Spinal cord (tissue), 10 donors: Measurements from ENCODE around the gene CUL1. TPM values are rescaled to one million over a fixed set of nuclear protein-coding genes. Genes with fewer than 3 reads are reported as not detected.

Experiments
- DNase-seq, 6 donors: peaks; one replicate each; pipeline versions ENCODE4 v3.0.0 to v3.0.0-alpha.2; 2013 to 2015; ENCODE audit warnings: low spot score in 6 of 6, low read depth in 4 of 6
- H3K27ac ChIP-seq: one replicate; pipeline ENCODE4 v1.5.1; 2013; ENCODE audit warnings: low read depth, low read length, control low read depth
- H3K27me3 ChIP-seq: one replicate; pipeline ENCODE4 v1.6.1; 2013; ENCODE audit warnings: low read length; ENCODE audit not compliant: control insufficient read depth, insufficient read depth
- H3K36me3 ChIP-seq: one replicate; pipeline ENCODE4 v1.6.1; 2013; ENCODE audit warnings: low read length; ENCODE audit not compliant: control insufficient read depth, insufficient read depth
- H3K4me1 ChIP-seq: one replicate; pipeline ENCODE4 v1.6.1; 2013; ENCODE audit warnings: low read length; ENCODE audit not compliant: control insufficient read depth, insufficient read depth
- H3K4me3 ChIP-seq: one replicate; pipeline ENCODE4 v1.5.1; 2013; ENCODE audit warnings: low read depth, low read length, control low read depth
- H3K9me3 ChIP-seq: one replicate; pipeline ENCODE4 v1.6.1; 2013; ENCODE audit warnings: low read length; ENCODE audit not compliant: control insufficient read depth, insufficient read depth
- WGBS: methylation state at CpG from one replicate; pipeline ENCODE4 v1.1.5; 2013; ENCODE audit warnings: missing lambda C conversion rate; ENCODE audit not compliant: insufficient coverage; 5-methylcytosine and 5-hydroxymethylcytosine counted together
- long read RNA-seq, 4 donors: transcript quantifications; one replicate each; lab custom pipeline, GENCODE V29; 2026
- polyA plus RNA-seq, 2 donors: library from polyadenylated mRNA; unstranded; fragments of 120-200 nt; gene quantifications; one replicate each; pipeline ENCODE4 v1.2.1, GENCODE V29; 2013; ENCODE audit not compliant: insufficient read length in 2 of 2
- total RNA-seq, 2 donors: library from RNA; depleted of rRNA in 1 of 2; stranded (reverse); fragments of 120-200 nt in 1 of 2; fragments of >200 nt in 1 of 2; gene quantifications; one replicate each; pipeline versions ENCODE4 v1.2.3 to v1.2.4, GENCODE V29; 2013 to 2014
- donor health status: healthy.

Gene CUL1
- 10 to 100 TPM; 50.4 to 55.8 TPM for total RNA-seq
- 10 to 100 TPM; 48.4 to 61.4 TPM for polyA plus RNA-seq
- long read RNA-seq, donor 1, transcript CUL1-201 (22 exons, 3,064 nt), result major isoform, 14 of 15 reads
- long read RNA-seq, donor 1, partial matches to known transcripts, result 0 of 15 reads
- long read RNA-seq, donor 1, other reads (novel, unspliced or antisense), result 0 of 15 reads
- long read RNA-seq, donor 2, transcript CUL1-201 (22 exons, 3,064 nt), result major isoform, 5 of 5 reads
- long read RNA-seq, donor 2, partial matches to known transcripts, result 0 of 5 reads
- long read RNA-seq, donor 2, other reads (novel, unspliced or antisense), result 0 of 5 reads
- long read RNA-seq, donor 3, partial matches to known transcripts, result 0 of 5 reads
- long read RNA-seq, donor 3, other reads (novel, unspliced or antisense), result 0 of 5 reads
- long read RNA-seq, donor 4, partial matches to known transcripts, result 7 of 11 reads
- long read RNA-seq, donor 4, other reads (novel, unspliced or antisense), result 0 of 11 reads

GRCh38 chr7:148698397-148699023 is at the start of gene CUL1:
CUL1 (plus strand) TSS chr7:148698903; CDS start chr7:148730123, 31,220 bp downstream.
- H3K4me3 ChIP-seq, result peak within 1 kb of the TSS; percentile 83
- H3K27ac ChIP-seq, result peak within 1 kb of the TSS; percentile 91
- H3K9me3 ChIP-seq, result no peaks in the 10 kb centered on the region
- H3K36me3 ChIP-seq, result no peaks in the 10 kb centered on the region
- DNase-seq, result peak in 4 of 6 donors; percentile 47 to 89 (median 72)
- peaks cover 7% of the 10 kb centered on the region for H3K4me1 ChIP-seq
- no peaks in the 10 kb centered on the region for H3K27me3 ChIP-seq
- under 1% methylated on average over 63 of the region's 84 CpGs for WGBS

- no peaks in the 10 kb centered on the region for H3K9me3 ChIP-seq
- no peaks in the 10 kb centered on the region for H3K27me3 ChIP-seq
- no peak overlapping the region for H3K27ac ChIP-seq
- H3K4me1 ChIP-seq, result no peaks in the 10 kb centered on the region
- no peaks in the 10 kb centered on the region for H3K36me3 ChIP-seq
- WGBS, result 36% methylated on average over 2 of the region's 4 CpGs
- no peak for DNase-seq
- H3K4me3 ChIP-seq, result no peak overlapping the region
Observed at GRCh38 chr7:148650232-148650858, 48.4 kb upstream of the CUL1 start.

- Histone ChIP-seq H3K4me1 (no peaks in the 10 kb centered on the region), H3K9me3 (no peaks in the 10 kb centered on the region), H3K27ac (no peak overlapping the region), H3K36me3 (no peaks in the 10 kb centered on the region), H3K4me3 (no peak overlapping the region), H3K27me3 (no peaks in the 10 kb centered on the region)
- DNase-seq, result no peak
Observed at GRCh38 chr7:148652773-148653172, 45.9 kb upstream of the CUL1 start.

GRCh38 chr7:148657929-148658328 is 40.8 kb upstream of the CUL1 start:
- WGBS, result 100% methylated on average over 1 of the region's 4 CpGs
- DNase-seq, result no peak
- H3K4me3 ChIP-seq, result no peak overlapping the region
- no peaks in the 10 kb centered on the region for H3K9me3 ChIP-seq
- no peaks in the 10 kb centered on the region for H3K36me3 ChIP-seq
- H3K27me3 ChIP-seq, result no peaks in the 10 kb centered on the region
- H3K4me1 ChIP-seq, result no peaks in the 10 kb centered on the region
- no peak overlapping the region for H3K27ac ChIP-seq

- Histone ChIP-seq H3K4me1 (peaks cover 4% of the 10 kb centered on the region), H3K27ac (no peak overlapping the region), H3K27me3 (no peaks in the 10 kb centered on the region), H3K4me3 (no peak overlapping the region), H3K9me3 (no peaks in the 10 kb centered on the region), H3K36me3 (no peaks in the 10 kb centered on the region)
- no peak for DNase-seq
- WGBS, result 83% methylated on average over 2 of the region's 2 CpGs
Observed at GRCh38 chr7:148661471-148661870, 37.2 kb upstream of the CUL1 start.

GRCh38 chr7:148662646-148663045 is 36.1 kb upstream of the CUL1 start:
- H3K4me1 ChIP-seq, result peaks cover 4% of the 10 kb centered on the region
- 30% methylated on average over 2 of the region's 3 CpGs for WGBS
- no peaks in the 10 kb centered on the region for H3K27me3 ChIP-seq
- no peaks in the 10 kb centered on the region for H3K36me3 ChIP-seq
- no peak for DNase-seq
- H3K9me3 ChIP-seq, result no peaks in the 10 kb centered on the region
- no peak overlapping the region for H3K27ac ChIP-seq
- no peak overlapping the region for H3K4me3 ChIP-seq

GRCh38 chr7:148664324-148664723 is 34.4 kb upstream of the CUL1 start:
- H3K9me3 ChIP-seq, result no peaks in the 10 kb centered on the region
- no peaks in the 10 kb centered on the region for H3K27me3 ChIP-seq
- peaks cover 4% of the 10 kb centered on the region for H3K4me1 ChIP-seq
- no peak overlapping the region for H3K27ac ChIP-seq
- H3K4me3 ChIP-seq, result no peak overlapping the region
- H3K36me3 ChIP-seq, result no peaks in the 10 kb centered on the region
- peak in 4 of 6 donors; percentile 4 to 65 (median 18) for DNase-seq
- WGBS, result 33% methylated on average over 6 of the region's 6 CpGs

- peaks cover 4% of the 10 kb centered on the region for H3K4me1 ChIP-seq
- no peaks in the 10 kb centered on the region for H3K9me3 ChIP-seq
- H3K27ac ChIP-seq, result no peak overlapping the region
- no peaks in the 10 kb centered on the region for H3K27me3 ChIP-seq
- no peak for DNase-seq
- no peak overlapping the region for H3K4me3 ChIP-seq
- H3K36me3 ChIP-seq, result no peaks in the 10 kb centered on the region
- WGBS, result no CpG with 5 or more reads among the region's 4 CpGs
Observed at GRCh38 chr7:148665221-148665620, 33.5 kb upstream of the CUL1 start.

GRCh38 chr7:148669927-148670326 is 28.8 kb upstream of the CUL1 start:
- H3K9me3 ChIP-seq, result no peaks in the 10 kb centered on the region
- no peak overlapping the region for H3K27ac ChIP-seq
- no CpG with 5 or more reads among the region's 3 CpGs for WGBS
- H3K4me3 ChIP-seq, result no peak overlapping the region
- H3K27me3 ChIP-seq, result no peaks in the 10 kb centered on the region
- DNase-seq, result no peak
- H3K4me1 ChIP-seq, result no peaks in the 10 kb centered on the region
- H3K36me3 ChIP-seq, result no peaks in the 10 kb centered on the region
